Hematopoietic multipotent progenitor cell treated with erythropoietin and hydrocortisone succinate and interleukin-3 and kit ligand, for 4 days (in vitro differentiated cells): ENCODE results near the gene PARS2.

Source experiments
- DNase-seq: peaks from one replicate; pipeline ENCODE4 v3.0.0-alpha.2; 2015

Gene PARS2

DNA sequence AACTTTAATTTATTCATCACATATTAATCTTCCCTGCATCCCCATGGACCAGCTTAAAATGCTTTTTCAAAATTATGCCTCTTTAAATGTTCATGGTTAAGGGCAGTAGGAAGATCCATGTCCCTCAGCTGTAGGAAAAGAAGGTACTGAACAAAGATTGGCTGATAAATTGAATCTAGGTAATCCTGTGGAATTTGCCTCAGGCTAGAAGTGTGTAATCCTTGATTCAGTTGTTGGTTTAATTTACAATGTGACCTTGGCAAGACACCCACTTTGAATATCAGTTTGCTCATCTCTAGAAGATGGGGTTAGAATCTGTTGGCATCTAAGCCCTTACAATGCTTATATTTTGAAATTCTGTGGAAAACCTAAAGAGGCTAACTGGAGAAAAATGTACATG, 42.6 kb downstream of the PARS2 start:
- no peak for DNase-seq

DNA sequence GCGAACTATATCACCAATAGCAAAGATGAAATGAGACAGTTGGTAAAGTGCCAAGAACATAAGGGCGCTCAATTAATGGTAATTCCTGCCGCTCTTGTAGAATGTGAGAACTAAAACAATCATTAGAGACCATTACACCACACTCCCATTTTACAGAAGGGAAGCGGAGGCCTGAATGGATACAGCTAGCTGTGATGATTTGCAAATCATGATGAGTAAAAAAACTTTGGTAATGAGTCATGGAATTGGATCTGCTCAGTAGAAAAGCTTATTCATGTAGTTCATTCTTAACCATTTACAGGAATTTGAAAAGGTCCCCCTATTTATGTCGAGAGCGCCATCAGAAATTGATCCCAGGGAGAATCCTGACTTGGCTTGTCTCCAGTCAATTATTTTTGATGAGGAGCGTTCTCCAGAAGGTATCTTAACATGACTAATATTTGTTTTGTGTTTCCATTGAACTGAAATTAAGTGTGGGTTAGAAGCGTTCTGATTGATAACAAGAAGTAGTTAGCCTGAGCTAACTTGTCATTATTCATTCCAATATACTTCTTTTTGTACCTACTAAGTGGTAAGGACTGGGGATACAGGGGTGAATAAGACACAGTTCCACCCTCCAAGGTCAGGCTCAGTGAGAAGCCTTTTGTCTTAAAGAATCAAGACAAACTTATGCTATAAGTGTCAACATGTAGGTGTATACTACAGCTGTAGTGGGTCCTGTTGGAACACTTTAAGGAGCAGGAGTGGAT, 47.9 kb downstream of the PARS2 start:
- DNase-seq: no peak

DNA sequence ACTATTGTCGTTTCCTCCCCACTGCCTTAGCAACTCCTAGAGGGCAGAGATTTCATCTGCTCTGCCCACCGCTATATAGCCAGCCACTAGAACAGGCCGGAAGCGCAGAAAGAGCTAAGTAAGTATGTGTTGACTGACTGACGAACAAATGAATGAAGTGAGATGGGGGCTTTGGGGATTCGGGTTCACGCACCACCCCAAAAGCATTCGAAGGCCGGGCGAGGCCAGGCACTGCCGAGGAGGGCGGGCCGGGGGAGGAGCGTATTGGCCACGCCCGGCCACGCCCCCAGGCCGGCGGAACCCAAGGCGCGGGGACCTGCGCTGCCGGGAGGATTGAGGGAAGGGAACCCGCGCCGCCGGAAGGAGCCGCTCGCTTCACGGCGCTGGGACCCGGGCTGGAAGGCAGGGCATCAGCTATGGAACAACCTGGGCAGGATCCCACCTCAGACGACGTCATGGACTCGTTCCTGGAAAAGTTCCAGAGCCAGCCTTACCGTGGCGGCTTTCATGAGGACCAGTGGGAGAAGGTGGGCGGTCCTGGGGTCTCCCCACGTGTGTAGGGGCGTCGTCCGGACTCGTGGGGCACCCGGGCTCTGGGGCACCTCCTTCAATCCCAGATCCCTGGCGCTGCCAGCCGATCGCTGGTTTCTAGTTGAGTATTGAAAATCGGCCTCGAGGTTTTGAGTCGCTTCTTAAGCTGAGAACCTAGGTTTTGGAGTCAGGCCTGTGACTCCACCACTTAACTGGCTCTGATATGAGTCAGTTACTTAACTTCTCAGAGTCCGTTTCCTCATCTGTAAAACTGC, 48.6 kb downstream of the PARS2 start, which contains the start of gene TTC4:
TTC4 (plus strand) TSS at position 369 of the 806 bp plus-strand sequence; CDS start at position 417, 48 bp downstream.
- peak; percentile 92 for DNase-seq

DNA sequence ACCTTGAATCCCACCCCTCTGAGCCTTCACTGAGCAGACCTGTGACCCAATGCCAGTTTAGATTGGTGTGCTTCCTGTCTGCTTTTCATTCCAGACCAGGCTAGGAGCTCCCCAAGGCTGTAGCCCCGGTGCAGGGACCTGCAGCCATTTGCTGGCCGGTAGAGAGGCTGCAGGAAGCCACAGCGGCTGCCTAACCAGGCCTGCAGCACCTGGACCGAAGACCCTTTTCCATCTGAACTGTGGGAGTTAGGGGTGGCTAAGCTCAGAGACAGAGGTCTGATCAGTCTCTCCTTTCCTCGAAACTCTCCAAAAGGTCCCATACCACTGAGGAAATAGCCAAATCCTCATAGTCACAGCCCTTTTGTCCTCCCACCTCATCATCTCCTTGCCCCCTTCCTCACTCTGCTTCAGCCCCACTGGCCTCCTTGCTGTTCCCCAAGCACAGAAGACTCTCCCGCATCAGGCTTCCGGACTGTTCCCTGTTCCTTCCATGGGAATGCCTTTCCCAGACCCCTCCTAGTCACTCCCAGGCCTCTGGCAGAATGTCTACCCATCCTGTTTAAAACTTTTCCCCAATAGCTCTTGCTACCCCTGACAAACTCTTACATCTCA, 49.3 kb downstream of the PARS2 start:
- no peak for DNase-seq

DNA sequence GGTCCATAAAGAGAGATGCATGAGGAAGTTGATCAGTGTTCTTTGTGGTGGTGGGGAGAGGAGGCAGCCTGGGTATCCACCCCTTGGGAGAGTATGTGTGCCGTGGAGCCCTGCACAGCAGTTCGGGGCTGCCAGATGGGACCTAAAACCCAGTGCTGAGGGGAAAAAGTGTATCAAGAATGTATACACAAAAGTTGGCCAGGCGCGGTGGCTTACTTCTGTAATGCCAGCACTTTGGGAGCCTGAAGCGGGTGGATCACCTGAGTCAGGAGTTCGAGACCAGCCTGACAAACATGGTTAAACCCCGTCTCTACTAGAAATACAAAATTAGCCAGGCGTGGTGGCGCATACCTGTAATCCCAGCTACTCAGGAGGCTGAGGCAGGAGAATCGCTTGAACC, 52.8 kb downstream of the PARS2 start:
- DNase-seq: no peak

DNA sequence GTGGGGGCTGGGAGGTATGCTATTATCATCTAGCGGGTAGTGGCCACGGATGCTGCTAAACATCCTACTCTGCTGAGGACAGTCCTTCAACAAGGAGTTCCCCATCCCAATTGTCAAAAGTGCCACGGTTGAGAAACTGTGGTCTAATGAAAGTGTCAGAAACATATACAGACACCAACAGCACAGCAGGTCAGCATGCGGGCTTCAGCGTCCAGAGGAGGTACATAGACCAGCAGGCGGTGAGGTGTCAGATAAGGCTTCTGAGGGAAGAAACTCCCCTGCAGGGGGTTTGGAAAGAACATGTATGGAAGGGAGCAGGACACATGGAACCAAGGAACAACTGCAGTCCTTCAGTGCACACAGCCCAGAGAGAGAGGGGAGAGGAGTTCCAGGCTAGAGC, 53.5 kb downstream of the PARS2 start:
- no peak for DNase-seq

DNA sequence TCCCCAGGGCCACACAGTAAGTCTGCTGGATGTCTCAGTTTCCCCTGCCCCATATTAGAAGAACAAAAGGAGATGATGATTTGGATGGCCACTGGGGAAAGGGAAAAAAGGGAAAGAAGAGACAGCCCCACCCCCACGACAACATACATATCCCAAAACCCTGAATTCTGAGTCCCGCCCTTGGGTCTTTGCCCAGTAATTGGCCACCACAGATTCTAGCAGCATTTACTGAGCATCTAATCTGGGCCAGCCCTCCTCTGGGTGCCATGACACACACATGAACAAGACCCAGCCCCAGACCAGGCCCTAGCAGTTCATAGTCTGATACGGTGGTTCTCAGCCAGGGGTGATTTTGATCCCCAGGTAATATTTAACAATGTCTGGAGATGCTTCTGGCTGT, 53.9 kb downstream of the PARS2 start:
- DNase-seq: no peak

DNA sequence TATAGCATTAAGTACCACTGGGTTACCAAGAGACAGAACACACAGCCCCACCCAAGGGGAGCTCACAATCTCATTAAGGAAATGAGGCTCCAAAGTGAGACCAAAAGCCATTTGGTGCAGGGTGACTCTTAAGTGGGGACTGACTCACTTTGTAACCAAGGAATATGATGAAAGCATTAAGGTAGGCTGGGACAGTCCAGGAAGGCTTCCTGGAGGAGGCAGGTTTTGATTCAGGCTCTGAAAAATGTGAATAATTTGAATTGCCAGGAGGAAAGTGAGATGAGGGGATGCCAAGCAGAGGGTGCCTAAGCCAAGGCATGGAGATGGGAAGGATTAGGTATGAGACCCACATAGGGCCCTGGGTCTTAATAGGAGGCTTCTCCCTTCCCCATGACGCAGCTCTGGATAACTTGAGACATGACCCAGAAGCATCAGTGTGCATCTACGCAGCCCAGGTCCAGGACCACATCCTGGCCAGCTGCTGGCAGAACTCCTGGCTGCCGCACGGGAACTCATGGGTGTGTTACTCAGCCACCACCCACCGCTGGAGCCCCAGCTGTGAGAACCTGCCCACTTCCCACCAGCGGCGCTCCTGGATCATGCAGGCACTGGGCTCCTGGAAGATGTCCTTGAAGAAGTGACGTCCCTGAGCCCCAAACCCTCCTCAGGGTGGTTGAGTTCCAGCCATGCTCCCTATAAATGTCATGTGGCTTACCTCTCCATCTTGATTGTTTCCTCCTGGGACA, 54.6 kb downstream of the PARS2 start:
- no peak for DNase-seq

DNA sequence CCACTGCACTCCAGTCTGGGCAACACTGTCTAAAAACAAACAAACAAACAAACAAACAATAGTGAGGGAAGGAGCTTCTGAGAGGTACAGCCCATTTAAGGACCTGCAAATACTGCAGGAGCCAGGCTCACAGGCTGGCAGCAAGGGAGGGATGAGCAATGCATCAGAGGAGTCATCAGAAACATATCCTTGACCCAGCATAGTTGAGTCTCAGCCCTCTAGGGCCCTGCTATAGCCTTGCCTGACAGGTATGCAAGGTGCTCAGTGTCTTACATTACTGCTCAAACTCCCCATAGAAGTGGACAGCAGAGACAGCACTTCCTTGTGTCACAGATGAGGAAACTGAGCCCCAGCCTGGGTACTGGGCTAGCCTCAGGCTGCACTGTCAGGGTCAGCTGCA, 55.9 kb downstream of the PARS2 start:
- no peak for DNase-seq
